ENCODE results near the gene ADAMTSL2. TPM values are rescaled to one million over a fixed set of nuclear protein-coding genes. Genes with fewer than 3 reads are reported as not detected.
A peak's percentile ranks its signal among the peaks of the same experiment; 100 is the strongest.

ADAMTSL2 gene
- total RNA-seq, 2 experiments from 2014 or later: 0.11 to 0.25 TPM

- intact Hi-C loops (cut with micrococcal nuclease): no loop called here
- ATAC-seq (no peak), DNase-seq (no peak)
- Mint-ChIP-seq H3K9me3 (no peaks in the 10 kb centered on the region), H3K4me1 (ENCODE audit: low read depth) (peaks cover 15% of the 10 kb centered on the region), H3K27me3 (peaks cover 8% of the 10 kb centered on the region), H3K36me3 (ENCODE audit: low read depth) (no peaks in the 10 kb centered on the region), H3K27ac (no peak overlapping the region), H3K4me3 (no peak overlapping the region)
- no peak for TF ChIP-seq CTCF (IDR thresholded peaks at IDR 0.05)
- CTCF ChIA-PET: interaction anchor here (1.4 to 1.6 kb wide), 2 partner anchors 10 to 26 kb away, joined by 3 to 4 read pairs; no protein-coding TSS in a partner anchor
- POLR2A ChIA-PET: interaction anchor here (0.8 kb wide), 1 partner anchor 55 kb away, joined by 3 read pairs; no protein-coding TSS in a partner anchor
Observed at GRCh38 chr9:133615606-133616188, 81.2 kb downstream of the ADAMTSL2 start.

- Mint-ChIP-seq H3K27me3 (no peaks in the 10 kb centered on the region), H3K4me1 (ENCODE audit: low read depth) (peaks cover 24% of the 10 kb centered on the region), H3K36me3 (ENCODE audit: low read depth) (no peaks in the 10 kb centered on the region), H3K4me3 (no peak overlapping the region), H3K9me3 (no peaks in the 10 kb centered on the region), H3K27ac (no peak overlapping the region)
- no peak for TF ChIP-seq CTCF (IDR thresholded peaks at IDR 0.05)
- ATAC-seq (no peak), DNase-seq (no peak)
- intact Hi-C loops (cut with micrococcal nuclease): no loop called here
- ChIA-PET POLR2A (interaction anchor here (1.0 kb wide), 1 partner anchor 15 kb away, joined by 5 read pairs; no protein-coding TSS in a partner anchor), CTCF (interaction anchor here (1.6 kb wide), 1 partner anchor 27 kb away, joined by 4 read pairs; no protein-coding TSS in a partner anchor)
Observed at GRCh38 chr9:133616643-133617405, 82.3 kb downstream of the ADAMTSL2 start.

- ChIA-PET CTCF (no interaction called here), POLR2A (no interaction called here)
- ATAC-seq: no peak
- no peaks in the 10 kb centered on the region for H3K36me3 Mint-ChIP-seq (ENCODE audit: low read depth)
- no peak for TF ChIP-seq CTCF (IDR thresholded peaks at IDR 0.05)
- H3K27me3 Mint-ChIP-seq: no peaks in the 10 kb centered on the region
- no peak overlapping the region for H3K27ac Mint-ChIP-seq
- no peak for DNase-seq
- no peak overlapping the region for H3K4me3 Mint-ChIP-seq
- H3K9me3 Mint-ChIP-seq: no peaks in the 10 kb centered on the region
- intact Hi-C loops (cut with micrococcal nuclease): no loop called here
- H3K4me1 Mint-ChIP-seq (ENCODE audit: low read depth): peaks cover 31% of the 10 kb centered on the region
Observed at GRCh38 chr9:133618726-133619125, 84.2 kb downstream of the ADAMTSL2 start.

GRCh38 chr9:133619791-133620190 is 85.3 kb downstream of the ADAMTSL2 start:
- H3K36me3 Mint-ChIP-seq (ENCODE audit: low read depth): no peaks in the 10 kb centered on the region
- H3K27me3 Mint-ChIP-seq: no peaks in the 10 kb centered on the region
- no peak for TF ChIP-seq CTCF (IDR thresholded peaks at IDR 0.05)
- peaks cover 31% of the 10 kb centered on the region for H3K4me1 Mint-ChIP-seq (ENCODE audit: low read depth)
- ChIA-PET CTCF (interaction anchor here (0.7 to 1.2 kb wide), 2 partner anchors 57 to 123 kb away, joined by 3 read pairs; no protein-coding TSS in a partner anchor), POLR2A (no interaction called here)
- peak overlapping the region; percentile 45 for H3K27ac Mint-ChIP-seq
- no peaks in the 10 kb centered on the region for H3K9me3 Mint-ChIP-seq
- H3K4me3 Mint-ChIP-seq: no peak overlapping the region
- intact Hi-C loops (cut with micrococcal nuclease): no loop called here
- DNase-seq (peak; percentile 75), ATAC-seq (peak; percentile 82)

GRCh38 chr9:133621725-133622267 is 87.3 kb downstream of the ADAMTSL2 start:
- Mint-ChIP-seq H3K4me3 (no peak overlapping the region), H3K4me1 (ENCODE audit: low read depth) (peaks cover 31% of the 10 kb centered on the region), H3K9me3 (peaks cover 10% of the 10 kb centered on the region), H3K27me3 (no peaks in the 10 kb centered on the region), H3K36me3 (ENCODE audit: low read depth) (no peaks in the 10 kb centered on the region), H3K27ac (no peak overlapping the region)
- POLR2A ChIA-PET: no interaction called here
- ATAC-seq (no peak), DNase-seq (no peak)
- intact Hi-C loops (cut with micrococcal nuclease): no loop called here
- TF ChIP-seq CTCF (IDR thresholded peaks at IDR 0.05): no peak
- CTCF ChIA-PET: interaction anchor here (1.6 kb wide), 1 partner anchor 32 kb away, joined by 3 read pairs; no protein-coding TSS in a partner anchor

Data from activated CD8-positive, alpha-beta T cell treated with anti-CD3 and anti-CD28 coated beads for 36 hours (primary cell).